HepG2 (cell line): ENCODE measurements around the gene LMF2. TPM values are rescaled to one million over a fixed set of nuclear protein-coding genes. Genes with fewer than 3 reads are reported as not detected.
A peak's percentile ranks its signal among the peaks of the same experiment; 100 is the strongest.

Source experiments
- BHLHE40 ChIP-seq: IDR thresholded peaks from 2 replicates; pipeline ENCODE4 v1.6.1; 2011; ENCODE audit warnings: low read length, improper control_type of control experiment
- CSRNP2 ChIP-seq: sonication (generic); formaldehyde crosslinking; conservative IDR thresholded peaks from 2 replicates; pipeline ENCODE4 v1.8.0; 2022; ENCODE audit warnings: low read depth, missing genetic modification reagents
- ELF4 ChIP-seq: sonication (generic); formaldehyde crosslinking; IDR thresholded peaks from 2 replicates; pipeline ENCODE4 v1.5.0; 2020; ENCODE audit warnings: missing genetic modification reagents, mild to moderate bottlenecking, moderate library complexity, borderline replicate concordance
- HHEX ChIP-seq: IDR thresholded peaks from 2 replicates; pipeline ENCODE4 v1.6.1; 2016; ENCODE audit warnings: control low read depth
- IKZF1 ChIP-seq: fragments of 450-650 bp; IDR thresholded peaks from 2 replicates; pipeline ENCODE4 v1.7.1; 2016
- NFYC ChIP-seq: IDR thresholded peaks from 2 replicates; pipeline ENCODE4 v1.6.1; 2016; ENCODE audit warnings: missing genetic modification reagents, missing compliant biosample characterization
- NR2F2 ChIP-seq: IDR thresholded peaks from 2 replicates; pipeline ENCODE4 v1.6.1; 2012; ENCODE audit warnings: low read depth, inconsistent platforms, borderline replicate concordance
- PCBP2 ChIP-seq: fragments of 200-400 bp; formaldehyde crosslinking; optimal IDR thresholded peaks from 2 replicates; pipeline ENCODE3; 2018; ENCODE audit warnings: low read length, low read depth; ENCODE audit not compliant: poor library complexity, severe bottlenecking
- RBAK ChIP-seq: sonication (generic); formaldehyde crosslinking; IDR thresholded peaks from 2 replicates; pipeline ENCODE4 v1.5.1; 2020; ENCODE audit warnings: mild to moderate bottlenecking, missing genetic modification reagents
- TARDBP ChIP-seq: sonication (generic); formaldehyde crosslinking; IDR thresholded peaks from 2 replicates; pipeline ENCODE4 v1.8.0; 2022; ENCODE audit warnings: mild to moderate bottlenecking, missing genetic modification reagents
- TOE1 ChIP-seq: sonication (generic); formaldehyde crosslinking; IDR thresholded peaks from 2 replicates; pipeline ENCODE4 v1.4.0; 2020; ENCODE audit warnings: mild to moderate bottlenecking, missing genetic modification reagents
- TOPORS ChIP-seq: sonication (generic); formaldehyde crosslinking; IDR thresholded peaks from 2 replicates; pipeline ENCODE4 v1.8.0; 2023; ENCODE audit warnings: mild to moderate bottlenecking, missing genetic modification reagents
- ZNF251 ChIP-seq: sonication (generic); formaldehyde crosslinking; IDR thresholded peaks from 2 replicates; pipeline ENCODE4 v1.9.0; 2021; ENCODE audit warnings: mild to moderate bottlenecking, missing genetic modification reagents
- ZNF253 ChIP-seq: sonication (generic); formaldehyde crosslinking; IDR thresholded peaks from 2 replicates; pipeline ENCODE4 v1.8.0; 2022; ENCODE audit warnings: mild to moderate bottlenecking, missing genetic modification reagents, borderline replicate concordance
- ZNF337 ChIP-seq: sonication (generic); formaldehyde crosslinking; IDR thresholded peaks from 2 replicates; pipeline ENCODE4 v1.5.1; 2020; ENCODE audit warnings: missing genetic modification reagents, low read depth, mild to moderate bottlenecking, borderline replicate concordance
- ZNF33B ChIP-seq: sonication (generic); formaldehyde crosslinking; IDR thresholded peaks from 2 replicates; pipeline ENCODE4 v1.5.1; 2020; ENCODE audit warnings: mild to moderate bottlenecking, missing genetic modification reagents
- ZNF354B ChIP-seq: sonication (generic); formaldehyde crosslinking; IDR thresholded peaks from 2 replicates; pipeline ENCODE4 v1.8.0; 2022; ENCODE audit warnings: mild to moderate bottlenecking, missing genetic modification reagents
- ZNF501 ChIP-seq: sonication (generic); formaldehyde crosslinking; IDR thresholded peaks from 2 replicates; pipeline ENCODE4 v1.5.1; 2020; ENCODE audit warnings: mild to moderate bottlenecking, moderate library complexity, missing genetic modification reagents
- ZNF605 ChIP-seq: sonication (generic); formaldehyde crosslinking; IDR thresholded peaks from 2 replicates; pipeline ENCODE4 v1.8.0; 2022; ENCODE audit warnings: mild to moderate bottlenecking, missing genetic modification reagents
- polyA plus RNA-seq, 8 experiments: library from polyadenylated mRNA; depleted of rRNA in 3 of 8; stranded (reverse) in 7 of 8; unstranded in 1 of 8; fragments of >200 nt; fragmentation: Illumina TruSeq in 4 of 8; extraction: Trizol in 4 of 8; gene quantifications; 2 replicates each; pipeline versions ENCODE4 v1.2.1 to v1.2.3, GENCODE V29; 2011 to 2016; ENCODE audit warnings: low read depth in 4 of 8, missing spikeins in 1 of 8, mixed read lengths in 1 of 8; ENCODE audit not compliant: insufficient read depth in 1 of 8
- total RNA-seq, 5 experiments: library from RNA; depleted of rRNA; stranded (reverse); fragments of >200 nt; fragmentation: Illumina TruSeq; extraction: Trizol; gene quantifications; 2 replicates each; pipeline ENCODE4 v1.2.3, GENCODE V29; 2016; ENCODE audit warnings: low read depth in 1 of 5
- TF ChIP-seq, protein P1 (sequence below): IDR thresholded peaks from 2 replicates; pipeline ENCODE4 v1.6.1; 2016; ENCODE audit warnings: low read depth
- TF ChIP-seq, protein P2 (sequence below): IDR thresholded peaks from 2 replicates; pipeline ENCODE4 v1.6.1; 2012; ENCODE audit warnings: low read length, improper control_type of control experiment
- TF ChIP-seq, protein P3 (sequence below): sonication (generic); formaldehyde crosslinking; IDR thresholded peaks from 2 replicates; pipeline ENCODE4 v1.5.0; 2020; ENCODE audit warnings: missing genetic modification reagents, mild to moderate bottlenecking, borderline replicate concordance

Gene LMF2
- total and polyA plus RNA-seq, 2 of the 13 experiments (the other 11 are each of a cell fraction or from before 2014, with no cell fraction given): 23.3 to 30.6 TPM

- TF ChIP-seq RBAK (CRISPR knock-in tag) (no peak), TOPORS (CRISPR knock-in tag) (no peak), IKZF1 (no peak), TOE1 (no peak), ZNF354B (CRISPR knock-in tag) (no peak), ZNF253 (CRISPR knock-in tag) (no peak; the same call in 1 of the 2 replicates), BHLHE40 (peak; percentile 53; the same call in 1 of the 2 replicates), PCBP2 (no peak), CSRNP2 (0 out of 2 replicates have a peak, but pooled peaks have one; percentile 44), NFYC (CRISPR knock-in tag) (no peak), ZNF337 (CRISPR knock-in tag) (no peak), ZNF501 (no peak), TARDBP (peak; percentile 15; the same call in 1 of the 2 replicates), ZNF251 (CRISPR knock-in tag) (no peak), HHEX (CRISPR knock-in tag) (no peak), NR2F2 (no peak; the same call in 1 of the 2 replicates), ELF4 (no peak), ZNF605 (CRISPR knock-in tag) (no peak; the same call in none of the 2 replicates), ZNF33B (CRISPR knock-in tag) (no peak)
- TF ChIP-seq, protein P1, sequence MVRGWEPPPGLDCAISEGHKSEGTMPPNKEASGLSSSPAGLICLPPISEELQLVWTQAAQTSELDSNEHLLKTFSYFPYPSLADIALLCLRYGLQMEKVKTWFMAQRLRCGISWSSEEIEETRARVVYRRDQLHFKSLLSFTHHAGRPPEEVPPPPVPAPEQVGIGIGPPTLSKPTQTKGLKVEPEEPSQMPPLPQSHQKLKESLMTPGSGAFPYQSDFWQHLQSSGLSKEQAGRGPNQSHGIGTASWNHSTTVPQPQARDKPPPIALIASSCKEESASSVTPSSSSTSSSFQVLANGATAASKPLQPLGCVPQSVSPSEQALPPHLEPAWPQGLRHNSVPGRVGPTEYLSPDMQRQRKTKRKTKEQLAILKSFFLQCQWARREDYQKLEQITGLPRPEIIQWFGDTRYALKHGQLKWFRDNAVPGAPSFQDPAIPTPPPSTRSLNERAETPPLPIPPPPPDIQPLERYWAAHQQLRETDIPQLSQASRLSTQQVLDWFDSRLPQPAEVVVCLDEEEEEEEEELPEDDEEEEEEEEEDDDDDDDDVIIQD (CRISPR knock-in tag): no peak
- TF ChIP-seq, protein P2, sequence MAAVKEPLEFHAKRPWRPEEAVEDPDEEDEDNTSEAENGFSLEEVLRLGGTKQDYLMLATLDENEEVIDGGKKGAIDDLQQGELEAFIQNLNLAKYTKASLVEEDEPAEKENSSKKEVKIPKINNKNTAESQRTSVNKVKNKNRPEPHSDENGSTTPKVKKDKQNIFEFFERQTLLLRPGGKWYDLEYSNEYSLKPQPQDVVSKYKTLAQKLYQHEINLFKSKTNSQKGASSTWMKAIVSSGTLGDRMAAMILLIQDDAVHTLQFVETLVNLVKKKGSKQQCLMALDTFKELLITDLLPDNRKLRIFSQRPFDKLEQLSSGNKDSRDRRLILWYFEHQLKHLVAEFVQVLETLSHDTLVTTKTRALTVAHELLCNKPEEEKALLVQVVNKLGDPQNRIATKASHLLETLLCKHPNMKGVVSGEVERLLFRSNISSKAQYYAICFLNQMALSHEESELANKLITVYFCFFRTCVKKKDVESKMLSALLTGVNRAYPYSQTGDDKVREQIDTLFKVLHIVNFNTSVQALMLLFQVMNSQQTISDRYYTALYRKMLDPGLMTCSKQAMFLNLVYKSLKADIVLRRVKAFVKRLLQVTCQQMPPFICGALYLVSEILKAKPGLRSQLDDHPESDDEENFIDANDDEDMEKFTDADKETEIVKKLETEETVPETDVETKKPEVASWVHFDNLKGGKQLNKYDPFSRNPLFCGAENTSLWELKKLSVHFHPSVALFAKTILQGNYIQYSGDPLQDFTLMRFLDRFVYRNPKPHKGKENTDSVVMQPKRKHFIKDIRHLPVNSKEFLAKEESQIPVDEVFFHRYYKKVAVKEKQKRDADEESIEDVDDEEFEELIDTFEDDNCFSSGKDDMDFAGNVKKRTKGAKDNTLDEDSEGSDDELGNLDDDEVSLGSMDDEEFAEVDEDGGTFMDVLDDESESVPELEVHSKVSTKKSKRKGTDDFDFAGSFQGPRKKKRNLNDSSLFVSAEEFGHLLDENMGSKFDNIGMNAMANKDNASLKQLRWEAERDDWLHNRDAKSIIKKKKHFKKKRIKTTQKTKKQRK: no peak
- TF ChIP-seq, protein P3, sequence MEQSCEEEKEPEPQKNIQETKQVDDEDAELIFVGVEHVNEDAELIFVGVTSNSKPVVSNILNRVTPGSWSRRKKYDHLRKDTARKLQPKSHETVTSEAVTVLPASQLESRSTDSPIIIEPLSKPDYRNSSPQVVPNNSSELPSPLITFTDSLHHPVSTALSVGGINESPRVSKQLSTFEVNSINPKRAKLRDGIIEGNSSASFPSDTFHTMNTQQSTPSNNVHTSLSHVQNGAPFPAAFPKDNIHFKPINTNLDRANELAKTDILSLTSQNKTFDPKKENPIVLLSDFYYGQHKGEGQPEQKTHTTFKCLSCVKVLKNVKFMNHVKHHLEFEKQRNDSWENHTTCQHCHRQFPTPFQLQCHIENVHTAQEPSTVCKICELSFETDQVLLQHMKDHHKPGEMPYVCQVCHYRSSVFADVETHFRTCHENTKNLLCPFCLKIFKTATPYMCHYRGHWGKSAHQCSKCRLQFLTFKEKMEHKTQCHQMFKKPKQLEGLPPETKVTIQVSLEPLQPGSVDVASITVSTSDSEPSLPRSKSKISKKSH (CRISPR knock-in tag): no peak
Observed at GRCh38 chr22:50529897-50530579, 22.5 kb upstream of the LMF2 start, which contains the start of gene TYMP (continued).
